ENCODE data around the gene IGSF1.
A peak's percentile ranks its signal among the peaks of the same experiment; 100 is the strongest.

Gene IGSF1

DNA sequence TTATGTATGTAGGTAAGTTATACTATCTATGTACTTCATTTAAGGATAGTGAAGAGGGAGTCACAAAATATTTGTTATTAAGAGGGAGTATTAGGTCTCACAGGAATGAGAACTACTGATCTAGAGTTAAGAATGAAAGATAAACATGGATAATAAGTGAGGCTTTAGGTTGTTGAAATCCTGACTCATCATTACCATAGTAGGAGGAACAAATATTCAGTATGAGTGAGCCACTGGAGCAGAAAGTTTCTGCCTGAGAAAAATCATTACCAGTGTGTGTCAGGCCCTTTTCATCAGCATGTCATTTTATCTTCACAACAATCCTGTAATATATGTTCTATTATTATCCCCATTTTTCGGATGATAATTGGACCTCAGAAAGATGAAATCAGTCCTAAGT lies 27.2 kb upstream of the IGSF1 start:
- no peak overlapping the region for H3K4me3 ChIP-seq (ENCODE audit: low read length)
- no peak overlapping the region for H2AFZ ChIP-seq (ENCODE audit: low read length)
- H3K79me2 ChIP-seq (ENCODE audit: low read length) = no peaks in the 10 kb centered on the region
- H3F3A ChIP-seq (ENCODE audit: insufficient read depth, low read length) = no peaks in the 10 kb centered on the region
- no peaks in the 10 kb centered on the region for H3K9me3 ChIP-seq (replicated peaks; ENCODE audit: insufficient read depth, low read length)
- TF ChIP-seq EZH2 (optimal IDR thresholded peaks at IDR 0.05; ENCODE audit: low read depth, low read length) = no peak
- TF ChIP-seq EZH2phosphoT487 (IDR thresholded peaks at IDR 0.05; ENCODE audit: low read length) = no peak
- TF ChIP-seq, protein P1, sequence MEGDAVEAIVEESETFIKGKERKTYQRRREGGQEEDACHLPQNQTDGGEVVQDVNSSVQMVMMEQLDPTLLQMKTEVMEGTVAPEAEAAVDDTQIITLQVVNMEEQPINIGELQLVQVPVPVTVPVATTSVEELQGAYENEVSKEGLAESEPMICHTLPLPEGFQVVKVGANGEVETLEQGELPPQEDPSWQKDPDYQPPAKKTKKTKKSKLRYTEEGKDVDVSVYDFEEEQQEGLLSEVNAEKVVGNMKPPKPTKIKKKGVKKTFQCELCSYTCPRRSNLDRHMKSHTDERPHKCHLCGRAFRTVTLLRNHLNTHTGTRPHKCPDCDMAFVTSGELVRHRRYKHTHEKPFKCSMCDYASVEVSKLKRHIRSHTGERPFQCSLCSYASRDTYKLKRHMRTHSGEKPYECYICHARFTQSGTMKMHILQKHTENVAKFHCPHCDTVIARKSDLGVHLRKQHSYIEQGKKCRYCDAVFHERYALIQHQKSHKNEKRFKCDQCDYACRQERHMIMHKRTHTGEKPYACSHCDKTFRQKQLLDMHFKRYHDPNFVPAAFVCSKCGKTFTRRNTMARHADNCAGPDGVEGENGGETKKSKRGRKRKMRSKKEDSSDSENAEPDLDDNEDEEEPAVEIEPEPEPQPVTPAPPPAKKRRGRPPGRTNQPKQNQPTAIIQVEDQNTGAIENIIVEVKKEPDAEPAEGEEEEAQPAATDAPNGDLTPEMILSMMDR (IDR thresholded peaks at IDR 0.05; ENCODE audit: low read length) = no peak
- H3K4me1 ChIP-seq (ENCODE audit: low read length) = no peaks in the 10 kb centered on the region
- H3K36me3 ChIP-seq (replicated peaks; ENCODE audit: insufficient read depth, low read length) = no peaks in the 10 kb centered on the region
- H3K9me2 ChIP-seq (replicated peaks; ENCODE audit: insufficient read depth, low read length) = no peaks in the 10 kb centered on the region
- no peak for DNase-seq
- H3K27me3 ChIP-seq (replicated peaks; ENCODE audit: insufficient read depth, low read length) = no peaks in the 10 kb centered on the region
- H3K27ac ChIP-seq (ENCODE audit: low read length) = no peak overlapping the region
- no peaks in the 10 kb centered on the region for H4K20me1 ChIP-seq (ENCODE audit: insufficient read depth, low read length)
- H3K4me2 ChIP-seq (ENCODE audit: low read depth, low read length) = no peak overlapping the region
- H3K9ac ChIP-seq (ENCODE audit: low read length) = no peak overlapping the region

DNA sequence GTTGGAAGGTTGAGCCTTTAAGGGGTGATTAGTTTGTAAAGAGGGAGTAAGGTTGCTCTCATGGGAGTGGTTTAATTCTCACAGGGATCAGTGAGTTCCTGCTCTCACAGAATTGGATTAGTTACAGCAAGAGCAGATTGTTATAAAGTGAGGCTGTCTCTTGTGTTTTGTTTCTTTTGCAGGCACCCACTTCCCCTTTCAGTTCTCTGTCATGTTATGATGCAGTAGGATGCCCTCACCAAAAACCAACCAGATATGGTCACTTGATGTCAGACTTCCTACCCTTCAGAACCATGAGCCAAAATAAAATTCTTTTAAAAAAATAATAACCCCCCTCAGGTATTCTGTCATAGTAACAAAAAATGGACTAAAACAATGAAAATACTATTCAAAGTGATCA lies 19.9 kb upstream of the IGSF1 start:
- Histone ChIP-seq H3F3A (ENCODE audit: insufficient read depth, low read length) (no peaks in the 10 kb centered on the region), H4K20me1 (ENCODE audit: insufficient read depth, low read length) (no peaks in the 10 kb centered on the region), H3K27ac (ENCODE audit: low read length) (no peak overlapping the region), H3K36me3 (replicated peaks; ENCODE audit: insufficient read depth, low read length) (no peaks in the 10 kb centered on the region), H3K79me2 (ENCODE audit: low read length) (no peaks in the 10 kb centered on the region), H3K4me1 (ENCODE audit: low read length) (peaks cover 15% of the 10 kb centered on the region), H3K9me3 (replicated peaks; ENCODE audit: insufficient read depth, low read length) (no peaks in the 10 kb centered on the region), H3K9me2 (replicated peaks; ENCODE audit: insufficient read depth, low read length) (no peaks in the 10 kb centered on the region), H3K4me2 (ENCODE audit: low read depth, low read length) (no peak overlapping the region), H3K4me3 (ENCODE audit: low read length) (no peak overlapping the region), H2AFZ (ENCODE audit: low read length) (no peak overlapping the region), H3K9ac (ENCODE audit: low read length) (no peak overlapping the region), H3K27me3 (replicated peaks; ENCODE audit: insufficient read depth, low read length) (no peaks in the 10 kb centered on the region)
- DNase-seq = no peak
- TF ChIP-seq EZH2phosphoT487 (IDR thresholded peaks at IDR 0.05; ENCODE audit: low read length) (no peak), EZH2 (optimal IDR thresholded peaks at IDR 0.05; ENCODE audit: low read depth, low read length) (no peak)
- TF ChIP-seq, protein P1 (IDR thresholded peaks at IDR 0.05; ENCODE audit: low read length) = no peak

DNA sequence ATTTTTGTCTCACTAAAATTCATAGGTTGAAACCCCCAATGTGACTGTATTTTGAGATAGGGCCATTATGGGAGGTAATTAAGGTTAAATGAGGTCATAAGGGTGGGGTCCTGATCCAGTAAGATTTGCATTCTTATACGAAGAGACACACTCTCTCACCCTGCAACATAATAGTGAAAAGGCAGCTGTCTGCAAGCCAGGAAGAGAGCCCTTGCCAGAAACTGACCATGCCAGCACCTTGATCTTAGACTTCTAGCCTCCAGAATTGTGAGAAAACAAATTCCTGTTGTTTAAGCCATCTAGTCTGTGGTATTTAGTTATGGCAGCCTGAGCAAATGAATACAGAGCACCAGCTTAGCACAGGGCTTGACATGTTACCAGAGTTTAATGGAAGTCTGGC lies 17.5 kb upstream of the IGSF1 start:
- Histone ChIP-seq H3K27ac (ENCODE audit: low read length) (peak overlapping the region; percentile 33; the same call in 1 of the 2 replicates), H3K9me2 (replicated peaks; ENCODE audit: insufficient read depth, low read length) (no peaks in the 10 kb centered on the region), H3K36me3 (replicated peaks; ENCODE audit: insufficient read depth, low read length) (no peaks in the 10 kb centered on the region), H3K4me2 (ENCODE audit: low read depth, low read length) (peak overlapping the region; percentile 30; the same call in 1 of the 2 replicates), H3F3A (ENCODE audit: insufficient read depth, low read length) (no peaks in the 10 kb centered on the region), H2AFZ (ENCODE audit: low read length) (peak overlapping the region; percentile 28; the same call in 1 of the 2 replicates), H3K9me3 (replicated peaks; ENCODE audit: insufficient read depth, low read length) (no peaks in the 10 kb centered on the region), H3K9ac (ENCODE audit: low read length) (no peak overlapping the region), H3K27me3 (replicated peaks; ENCODE audit: insufficient read depth, low read length) (no peaks in the 10 kb centered on the region), H4K20me1 (ENCODE audit: insufficient read depth, low read length) (no peaks in the 10 kb centered on the region), H3K4me3 (ENCODE audit: low read length) (no peak overlapping the region), H3K4me1 (ENCODE audit: low read length) (peaks cover 15% of the 10 kb centered on the region), H3K79me2 (ENCODE audit: low read length) (no peaks in the 10 kb centered on the region)
- no peak for DNase-seq
- TF ChIP-seq, protein P1 (IDR thresholded peaks at IDR 0.05; ENCODE audit: low read length) = no peak
- TF ChIP-seq EZH2phosphoT487 (IDR thresholded peaks at IDR 0.05; ENCODE audit: low read length) = no peak
- TF ChIP-seq EZH2 (optimal IDR thresholded peaks at IDR 0.05; ENCODE audit: low read depth, low read length) = no peak

Measured in MM.1S (cell line).